HCT116 (cell line): ENCODE data around the gene DACT3. TPM values are rescaled to one million over a fixed set of nuclear protein-coding genes. Genes with fewer than 3 reads are reported as not detected.

Experiments used
- ATAC-seq: fragments of 200-7000 bp; cut with Tn5 transposase; 2 replicates; pipeline ENCODE4 v1.9.1; 2020; ENCODE audit warnings: mild to moderate bottlenecking, moderate library complexity
- BruUV-seq: library from RNA; stranded (reverse); fragments of 400-500 nt; replicated peaks from 2 replicates; lab custom pipeline; 2021; lab: Mats Ljungman, UMichigan
- CTCF ChIA-PET: fragments of 300-600 bp; sonication (Branson Sonifier 250); formaldehyde crosslinking; loops from one replicate; lab custom pipeline; 2021; ENCODE audit warnings: antibody characterized with exemption; lab: Charles Lee
- POLR2A ChIA-PET: fragments of 300-600, 350-600 bp; sonication (Branson Sonifier 250); formaldehyde crosslinking; loops from one replicate; lab custom pipeline; 2021; ENCODE audit warnings: antibody characterized with exemption; lab: Charles Lee
- RAD21 ChIA-PET, 2 experiments: fragments of 300-600 bp; sonication (Branson Sonifier 250); formaldehyde crosslinking; loops; one replicate each; lab custom pipeline; 2023; ENCODE audit warnings: low total read pairs in 2 of 2; ENCODE audit not compliant: uncharacterized antibody in 2 of 2, unreplicated experiment in 2 of 2, low non-redundant PET in 1 of 2; lab: Charles Lee
- DNase-seq: peaks from one replicate; pipeline ENCODE4 v3.0.0-alpha.2; 2010; ENCODE audit warnings: low read depth, low spot score
- H2AFZ ChIP-seq: fragments of 200-600 bp; shearing (Covaris generic), sonication (generic); 2 replicates; pipeline ENCODE4 v1.6.1; 2017; ENCODE audit warnings: low read depth, mixed run types, mixed read lengths, antibody characterized with exemption, low read length; ENCODE audit not compliant: poor library complexity, severe bottlenecking
- H3K27ac ChIP-seq: 2 replicates; pipeline ENCODE4 v1.5.1; 2012; ENCODE audit warnings: low read depth, low read length
- H3K27me3 ChIP-seq: fragments of 200-600 bp; sonication (generic); 2 replicates; pipeline ENCODE4 v1.6.1; 2016; ENCODE audit warnings: mixed run types, low read length, mixed read lengths; ENCODE audit not compliant: insufficient read depth
- H3K36me3 ChIP-seq, 2 experiments: fragments of 200-500 bp in 1 of 2; fragments of 200-600 bp in 1 of 2; sonication (Bioruptor generic) in 1 of 2; sonication (generic) in 1 of 2; 2 replicates each; pipeline versions ENCODE4 v1.5.1 to v1.6.1; 2014 to 2016; ENCODE audit warnings: low read length in 2 of 2, inconsistent platforms in 1 of 2, mixed read lengths in 1 of 2, mixed run types in 1 of 2; ENCODE audit not compliant: insufficient read depth in 2 of 2, control insufficient read depth in 1 of 2
- H3K4me1 ChIP-seq, 2 experiments: fragments of 200-600 bp in 1 of 2; sonication (generic) in 1 of 2; 2 replicates each; pipeline versions ENCODE4 v1.5.1 to v1.6.1; 2012 to 2017; ENCODE audit warnings: low read length in 2 of 2, inconsistent platforms in 1 of 2, mild to moderate bottlenecking in 1 of 2, mixed read lengths in 1 of 2, mixed run types in 1 of 2, moderate library complexity in 1 of 2; ENCODE audit not compliant: insufficient read depth in 2 of 2, control insufficient read depth in 1 of 2
- H3K4me2 ChIP-seq: fragments of 200-600 bp; sonication (generic); 2 replicates; pipeline ENCODE4 v1.6.1; 2017; ENCODE audit warnings: mixed run types, low read length, mixed read lengths
- H3K4me3 ChIP-seq, 2 experiments: fragments of 200-600 bp in 1 of 2; sonication (generic) in 1 of 2; replicated peaks in 1 of 2; 2 replicates each; pipeline ENCODE4 v1.5.1; 2011 to 2016; ENCODE audit warnings: low read length in 2 of 2, control low read depth in 1 of 2, low read depth in 1 of 2, mild to moderate bottlenecking in 1 of 2, mixed read lengths in 1 of 2, mixed run types in 1 of 2
- H3K79me2 ChIP-seq: fragments of 200-600 bp; sonication (generic); 2 replicates; pipeline ENCODE4 v1.6.1; 2017; ENCODE audit warnings: mild to moderate bottlenecking, mixed run types, low read length, moderate library complexity, mixed read lengths; ENCODE audit not compliant: insufficient read depth
- H3K9ac ChIP-seq: fragments of 200-600 bp; sonication (generic); 2 replicates; pipeline ENCODE4 v1.6.1; 2016; ENCODE audit warnings: low read length, mixed read lengths
- H3K9me2 ChIP-seq: fragments of 200-600 bp; sonication (generic), shearing (Covaris generic); 2 replicates; pipeline ENCODE4 v1.6.1; 2017; ENCODE audit warnings: mixed run types, mild to moderate bottlenecking, moderate library complexity; ENCODE audit not compliant: insufficient read depth
- H3K9me3 ChIP-seq, 2 experiments: fragments of 200-500 bp in 1 of 2; fragments of 200-600 bp in 1 of 2; sonication (Bioruptor generic) in 1 of 2; sonication (generic) in 1 of 2; 2 replicates each; pipeline ENCODE4 v1.6.1; 2014 to 2017; ENCODE audit warnings: low read length in 2 of 2, mixed read lengths in 2 of 2, inconsistent platforms in 1 of 2, low read depth in 1 of 2, mild to moderate bottlenecking in 1 of 2, mixed run types in 1 of 2, moderate library complexity in 1 of 2; ENCODE audit not compliant: control insufficient read depth in 1 of 2, insufficient read depth in 1 of 2
- H4K20me1 ChIP-seq: fragments of 200-600 bp; sonication (generic), shearing (Covaris generic); 2 replicates; pipeline ENCODE4 v1.6.1; 2017; ENCODE audit warnings: mixed run types, mild to moderate bottlenecking, moderate library complexity; ENCODE audit not compliant: insufficient read depth
- CBX3 ChIP-seq: IDR thresholded peaks from 2 replicates; pipeline ENCODE4 v1.6.1; 2012; ENCODE audit warnings: low read depth
- EZH2phosphoT487 ChIP-seq: fragments of 200-600 bp; IDR thresholded peaks from 2 replicates; pipeline ENCODE4 v1.6.1; 2018; ENCODE audit warnings: antibody characterized with exemption, borderline replicate concordance
- REST ChIP-seq: IDR thresholded peaks from 2 replicates; pipeline ENCODE4 v1.6.1; 2012; ENCODE audit warnings: low read depth
- intact Hi-C: fragments of 100-400 bp; cut with micrococcal nuclease; formaldehyde crosslinking; loops from 2 replicates; pipeline ENCODE4 v1.10.0; 2022
- total RNA-seq: library from RNA; stranded (reverse); gene quantifications from one replicate; pipeline ENCODE4 v1.2.1, GENCODE V29; 2021; ENCODE audit not compliant: unreplicated experiment

The DACT3 gene
- total RNA-seq, 1 experiment from 2014 or later = 2.0 TPM

- no peaks in the 10 kb centered on the region for H3K36me3 ChIP-seq
- RAD21 ChIA-PET = no interaction called here
- no TSS peak for BruUV-seq
- no peaks in the 10 kb centered on the region for H3K9me3 ChIP-seq
- no peak for ATAC-seq
- H3K27ac ChIP-seq = no peak overlapping the region
- POLR2A ChIA-PET = no interaction called here
- CTCF ChIA-PET = no interaction called here
- H3K27me3 ChIP-seq = no peaks in the 10 kb centered on the region
- no peak overlapping the region for H3K9ac ChIP-seq
- no peaks in the 10 kb centered on the region for H4K20me1 ChIP-seq
- H3K4me3 ChIP-seq = no peak overlapping the region
- no peaks in the 10 kb centered on the region for H3K79me2 ChIP-seq
- intact Hi-C loops = no loop called here
- no peak for TF ChIP-seq CBX3
- no peak for TF ChIP-seq REST
- no peak for DNase-seq
- peaks cover 0 to 4% of the 10 kb centered on the region in 2 experiments; a peak in 2 of 4 replicates for H3K4me1 ChIP-seq
- H3K9me2 ChIP-seq = no peaks in the 10 kb centered on the region
- H2AFZ ChIP-seq = no peak overlapping the region
- no peak overlapping the region for H3K4me2 ChIP-seq
Measured at GRCh38 chr19:46654621-46655152, 6.3 kb downstream of the DACT3 start.

- ChIA-PET CTCF (no interaction called here), RAD21 (no interaction called here), POLR2A (no interaction called here)
- Histone ChIP-seq H2AFZ (no peak overlapping the region), H3K36me3 (no peaks in the 10 kb centered on the region), H3K79me2 (no peaks in the 10 kb centered on the region), H3K4me1 (0 out of 4 replicates have a peak, but pooled peaks cover 0 to 3% of the 10 kb centered on the region in 2 experiments), H3K4me3 (no peak overlapping the region), H3K9ac (no peak overlapping the region), H3K4me2 (no peak overlapping the region), H3K27me3 (no peaks in the 10 kb centered on the region), H4K20me1 (no peaks in the 10 kb centered on the region), H3K9me3 (no peaks in the 10 kb centered on the region), H3K9me2 (no peaks in the 10 kb centered on the region), H3K27ac (no peak overlapping the region)
- ATAC-seq (no peak), DNase-seq (no peak)
- BruUV-seq = no TSS peak
- no peak for TF ChIP-seq EZH2phosphoT487
- intact Hi-C loops = no loop called here
Measured at GRCh38 chr19:46650445-46650844, 10.5 kb downstream of the DACT3 start.
